ENCODE measurements around the gene SERPINE1.
A peak's percentile ranks its signal among the peaks of the same experiment; 100 is the strongest.

Gene SERPINE1

GRCh38 chr7:101170617-101171441 lies 43.9 kb downstream of the SERPINE1 start:
- DNase-seq (ENCODE audit: low read depth): no peak

GRCh38 chr7:101171442-101171837 lies 44.5 kb downstream of the SERPINE1 start:
- no peak for DNase-seq (ENCODE audit: low read depth)

GRCh38 chr7:101172005-101172853 lies 45.3 kb downstream of the SERPINE1 start:
- no peak for DNase-seq (ENCODE audit: low read depth)

GRCh38 chr7:101172854-101173751 lies 46.2 kb downstream of the SERPINE1 start:
- no peak for DNase-seq (ENCODE audit: low read depth)

GRCh38 chr7:101173752-101174244 lies 46.9 kb downstream of the SERPINE1 start:
- DNase-seq (ENCODE audit: low read depth): peak; percentile 44

- DNase-seq (ENCODE audit: low read depth): no peak
Measured at GRCh38 chr7:101174322-101174854, 47.5 kb downstream of the SERPINE1 start.

GRCh38 chr7:101175664-101176063 lies 48.8 kb downstream of the SERPINE1 start:
- DNase-seq (ENCODE audit: low read depth): no peak

GRCh38 chr7:101177644-101178043 lies 50.7 kb downstream of the SERPINE1 start:
- DNase-seq (ENCODE audit: low read depth): no peak

- DNase-seq (ENCODE audit: low read depth): no peak
Measured at GRCh38 chr7:101179117-101179516, 52.2 kb downstream of the SERPINE1 start.

- DNase-seq (ENCODE audit: low read depth): no peak
Measured at GRCh38 chr7:101179713-101180112, 52.8 kb downstream of the SERPINE1 start.

GRCh38 chr7:101180130-101180755 lies 53.3 kb downstream of the SERPINE1 start, which contains the start of gene NAT16:
NAT16 (minus strand) TSS chr7:101180293; CDS start chr7:101174807, 5,486 bp downstream.
- no peak for DNase-seq (ENCODE audit: low read depth)

- no peak for DNase-seq (ENCODE audit: low read depth)
Measured at GRCh38 chr7:101185258-101185839, 58.4 kb downstream of the SERPINE1 start.

GRCh38 chr7:101186194-101186593 lies 59.3 kb downstream of the SERPINE1 start:
- DNase-seq (ENCODE audit: low read depth): no peak

- DNase-seq (ENCODE audit: low read depth): no peak
Measured at GRCh38 chr7:101186844-101187428, 60.0 kb downstream of the SERPINE1 start.
